ENCODE results near the gene WNT7A.

DNA sequence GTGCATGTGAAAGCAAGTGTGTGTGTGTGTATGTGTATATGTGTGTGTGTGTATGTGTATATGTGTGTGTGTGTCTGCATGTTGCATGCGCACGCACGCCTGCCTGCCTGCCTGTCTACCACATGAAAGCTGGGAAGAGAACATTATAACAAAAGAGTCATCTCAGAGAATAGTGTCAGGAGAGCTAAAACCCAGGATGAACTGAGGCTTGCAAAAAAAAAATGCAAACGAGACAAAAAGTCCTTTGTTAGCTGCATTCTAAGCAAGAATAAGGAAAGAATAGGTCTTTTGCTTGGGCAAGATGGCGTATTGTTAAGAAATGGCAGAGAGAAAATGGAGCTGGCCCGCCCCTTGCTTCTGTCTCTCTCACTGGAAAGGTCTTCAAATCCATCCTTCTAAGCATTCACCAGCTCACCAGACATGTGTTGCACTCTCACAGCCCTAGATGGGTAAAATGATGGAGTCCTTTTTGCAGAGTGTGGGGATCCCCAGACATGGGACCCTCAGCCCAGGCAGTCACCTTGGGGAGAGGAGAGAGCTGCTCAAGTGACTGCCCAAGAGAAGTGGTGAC is 16.4 kb downstream of the WNT7A start:
- TF ChIP-seq POLR2A (IDR thresholded peaks at IDR 0.05) (no peak), POLR2AphosphoS5 (IDR thresholded peaks at IDR 0.05) (no peak), EP300 (IDR thresholded peaks at IDR 0.05) (no peak)

All from upper lobe of left lung (tissue), 4 donors.